Endothelial cell of umbilical vein (primary cell): ENCODE data around the gene KYNU. TPM values are rescaled to one million over a fixed set of nuclear protein-coding genes. Genes with fewer than 3 reads are reported as not detected.

Experiments used
- BruUV-seq: library from RNA; stranded (reverse); fragments of 400-500 nt; replicated peaks from 2 replicates; lab custom pipeline; 2021; lab: Mats Ljungman, UMichigan
- CTCF ChIA-PET: fragments of 300-600, 350-600 bp; sonication (Branson Sonifier 250); formaldehyde crosslinking; loops from one replicate; lab custom pipeline; 2021; ENCODE audit warnings: antibody characterized with exemption, inconsistent platforms; lab: Charles Lee
- POLR2A ChIA-PET: fragments of 300-600, 350-600 bp; sonication (Branson Sonifier 250); formaldehyde crosslinking; loops from one replicate; lab custom pipeline; 2021; ENCODE audit warnings: antibody characterized with exemption, inconsistent platforms; lab: Charles Lee
- DNase-seq: peaks from one replicate; pipeline ENCODE4 v3.0.0-alpha.2; 2011; ENCODE audit warnings: low read depth, low spot score
- FAIRE-seq: peaks from 2 replicates; lab custom pipeline; 2011; peaks lifted over from hg19 to GRCh38; lab: Jason Lieb, UNC
- H2AFZ ChIP-seq: 2 replicates; pipeline ENCODE4 v1.6.0; 2012; ENCODE audit warnings: low read depth, low read length, control low read depth, inconsistent platforms
- H3K27ac ChIP-seq: 2 replicates; pipeline ENCODE4 v1.5.1; 2011; ENCODE audit warnings: low read depth, mild to moderate bottlenecking, control low read depth, low read length, moderate library complexity; ENCODE audit not compliant: insufficient read depth
- H3K27me3 ChIP-seq, 2 experiments: 2 replicates each; pipeline versions ENCODE4 v1.6.0 to v1.6.1; 2011; ENCODE audit warnings: low read length in 2 of 2, mixed read lengths in 1 of 2; ENCODE audit not compliant: control insufficient read depth in 2 of 2, insufficient read depth in 2 of 2
- H3K36me3 ChIP-seq, 2 experiments: 2 replicates in 1 of 2; 3 replicates in 1 of 2; pipeline ENCODE4 v1.5.1; 2011; ENCODE audit warnings: low read length in 2 of 2, mild to moderate bottlenecking in 1 of 2, moderate library complexity in 1 of 2; ENCODE audit not compliant: control insufficient read depth in 2 of 2, insufficient read depth in 2 of 2; ENCODE audit errors: extremely low read depth in 1 of 2
- H3K4me1 ChIP-seq: 3 replicates; pipeline ENCODE4 v1.5.1; 2011; ENCODE audit warnings: mild to moderate bottlenecking, low read length; ENCODE audit not compliant: control insufficient read depth, insufficient read depth; ENCODE audit errors: extremely low read depth
- H3K4me2 ChIP-seq: 2 replicates; pipeline ENCODE4 v1.6.1; 2011; ENCODE audit warnings: low read length, control low read depth, mixed read lengths; ENCODE audit not compliant: insufficient read depth
- H3K4me3 ChIP-seq, 3 experiments: fragments of 200-600 bp in 1 of 3; sonication (generic), shearing (Covaris generic) in 1 of 3; replicated peaks in 1 of 3; 2 replicates each; pipeline ENCODE4 v1.5.1; 2011 to 2016; ENCODE audit warnings: control low read depth in 3 of 3, low read length in 3 of 3, mild to moderate bottlenecking in 2 of 3, inconsistent platforms in 1 of 3, low read depth in 1 of 3, moderate library complexity in 1 of 3; ENCODE audit not compliant: insufficient read depth in 1 of 3
- H3K79me2 ChIP-seq: 2 replicates; pipeline ENCODE4 v1.6.0; 2012; ENCODE audit warnings: low read length, inconsistent platforms; ENCODE audit not compliant: control insufficient read depth, insufficient read depth
- H3K9ac ChIP-seq: replicated peaks from 2 replicates; pipeline ENCODE3; 2011; ENCODE audit warnings: low read length, control low read depth; ENCODE audit not compliant: insufficient read depth; ENCODE audit errors: extremely low read depth
- H3K9me1 ChIP-seq: replicated peaks from 3 replicates; pipeline ENCODE4 v1.6.0; 2011; ENCODE audit warnings: mild to moderate bottlenecking, low read length; ENCODE audit not compliant: control insufficient read depth, insufficient read depth; ENCODE audit errors: extremely low read depth
- H3K9me3 ChIP-seq: replicated peaks from 2 replicates; pipeline ENCODE4 v1.5.1; 2012; ENCODE audit warnings: low read length, inconsistent platforms; ENCODE audit not compliant: control insufficient read depth, insufficient read depth
- H4K20me1 ChIP-seq: replicated peaks from 2 replicates; pipeline ENCODE3; 2011; ENCODE audit warnings: mild to moderate bottlenecking, low read length; ENCODE audit not compliant: control insufficient read depth, insufficient read depth; ENCODE audit errors: extremely low read depth
- CTCF ChIP-seq, 2 donors: IDR thresholded peaks; 1 replicate in 1 of 2; 2 replicates in 1 of 2; pipeline ENCODE4 v1.5.1; 2011; ENCODE audit warnings: low read length in 2 of 2, mild to moderate bottlenecking in 2 of 2, moderate library complexity in 2 of 2, control low read depth in 1 of 2, inconsistent platforms in 1 of 2, low read depth in 1 of 2; ENCODE audit not compliant: insufficient read depth in 1 of 2; ENCODE audit errors: extremely low read depth in 1 of 2
- EZH2 ChIP-seq: IDR thresholded peaks from 2 replicates; pipeline ENCODE4 v1.6.1; 2012; ENCODE audit warnings: borderline replicate concordance, low read depth, mild to moderate bottlenecking, moderate library complexity, low read length, inconsistent platforms; ENCODE audit not compliant: severe bottlenecking
- FOS ChIP-seq: IDR thresholded peaks from 2 replicates; pipeline ENCODE4 v1.6.1; 2011; ENCODE audit warnings: mild to moderate bottlenecking, low read length, moderate library complexity, borderline replicate concordance; ENCODE audit not compliant: insufficient read depth
- GATA2 ChIP-seq: IDR thresholded peaks from 2 replicates; pipeline ENCODE4 v1.7.0; 2011; ENCODE audit warnings: low read depth, mild to moderate bottlenecking, moderate library complexity, mixed read lengths, low read length; ENCODE audit not compliant: insufficient read length, insufficient read depth
- JUN ChIP-seq: IDR thresholded peaks from 2 replicates; pipeline ENCODE4 v1.6.1; 2011; ENCODE audit warnings: borderline replicate concordance, low read depth; ENCODE audit not compliant: insufficient read length, insufficient read depth
- MAX ChIP-seq: IDR thresholded peaks from 2 replicates; pipeline ENCODE4 v1.6.1; 2011; ENCODE audit not compliant: insufficient read depth, insufficient read length
- MYC ChIP-seq: IDR thresholded peaks from one replicate; pipeline ENCODE4 v1.6.1; 2011; ENCODE audit warnings: mild to moderate bottlenecking, low read depth, low read length
- POLR2A ChIP-seq: IDR thresholded peaks from 2 replicates; pipeline ENCODE4 v1.6.1; 2012; ENCODE audit warnings: low read depth, mild to moderate bottlenecking, control low read depth, low read length
- POLR2AphosphoS5 ChIP-seq: IDR thresholded peaks from 2 replicates; pipeline ENCODE4 v1.6.1; 2012; ENCODE audit warnings: low read depth, mild to moderate bottlenecking, control low read depth, low read length, moderate library complexity; ENCODE audit not compliant: insufficient read depth
- dilution Hi-C: fragments of 300-500 bp; cut with MboI; formaldehyde crosslinking; loops from one replicate; pipeline ENCODE4 v1.15.0; 2019; ENCODE audit warnings: low sequenced_read_pairs; ENCODE audit not compliant: extremely low pct_ligation_motif_present
- intact Hi-C: fragments of 100-400 bp; cut with micrococcal nuclease; formaldehyde crosslinking; loops from one replicate; pipeline ENCODE4 v1.10.0; 2022
- polyA plus RNA-seq, 4 experiments: library from polyadenylated mRNA; depleted of rRNA in 3 of 4; stranded (reverse) in 3 of 4; unstranded in 1 of 4; fragments of >200 nt; gene quantifications; 2 replicates each; pipeline versions ENCODE4 v1.2.1 to v1.2.3, GENCODE V29; 2011 to 2012; ENCODE audit warnings: missing spikeins in 1 of 4
- total RNA-seq: library from RNA; stranded (reverse); gene quantifications from 2 replicates; pipeline ENCODE4 v1.2.3, GENCODE V29; 2021

Gene KYNU
- total and polyA plus RNA-seq, 2 donors (not counting 3 experiments of a cell fraction or from before 2014, with no cell fraction given) = 0.04 TPM; not detected in 1

- H3K36me3 ChIP-seq = no peaks in the 10 kb centered on the region
- peak; percentile 76 for FAIRE-seq
- peak; percentile 75 for DNase-seq
- H3K27ac ChIP-seq = peak overlapping the region; percentile 77
- peak overlapping the region in 1 of 3 experiments; percentile 28 for H3K4me3 ChIP-seq
- ChIA-PET POLR2A (interaction anchor here (0.7 kb wide), 1 partner anchor 24 kb away, joined by 3 read pairs; no protein-coding TSS in a partner anchor), CTCF (interaction anchor here (0.8 to 2.1 kb wide), 3 partner anchors 11 to 176 kb away, joined by 3 to 7 read pairs (median 5); no protein-coding TSS in a partner anchor)
- H3K9me1 ChIP-seq = no peaks in the 10 kb centered on the region
- peak overlapping the region; percentile 83 for H2AFZ ChIP-seq
- H3K4me1 ChIP-seq = peaks cover 9% of the 10 kb centered on the region
- TF ChIP-seq FOS = peak; percentile 81
- TF ChIP-seq MYC = no peak
- TF ChIP-seq GATA2 = no peak
- no peak for TF ChIP-seq EZH2
- TF ChIP-seq JUN = peak; percentile 85
- no peak for TF ChIP-seq POLR2AphosphoS5
- TF ChIP-seq MAX = no peak
- TF ChIP-seq POLR2A = no peak
- peaks cover 0 to 2% of the 10 kb centered on the region in 2 experiments for H3K27me3 ChIP-seq
- no peaks in the 10 kb centered on the region for H4K20me1 ChIP-seq
- BruUV-seq = no TSS peak
- H3K4me2 ChIP-seq = peak overlapping the region; percentile 96
- dilution Hi-C loops (no loop called here), intact Hi-C loops (loop anchor here (2.0 kb wide), 2 partner anchors 27 to 49 kb away; no protein-coding TSS in a partner anchor)
- H3K79me2 ChIP-seq = no peaks in the 10 kb centered on the region
- H3K9me3 ChIP-seq = no peaks in the 10 kb centered on the region
- H3K9ac ChIP-seq = peak overlapping the region; percentile 51
Measured at GRCh38 chr2:143083636-143084035, 206.2 kb downstream of the KYNU start.

- ChIA-PET POLR2A (no interaction called here), CTCF (interaction anchor here (0.8 to 2.1 kb wide), 2 partner anchors 11 to 50 kb away, joined by 3 to 7 read pairs; no protein-coding TSS in a partner anchor)
- DNase-seq (peak; percentile 6), FAIRE-seq (no peak)
- H4K20me1 ChIP-seq = no peaks in the 10 kb centered on the region
- intact Hi-C loops = no loop called here
- H3K4me1 ChIP-seq = peaks cover 9% of the 10 kb centered on the region
- H3K27me3 ChIP-seq = peaks cover 0 to 2% of the 10 kb centered on the region in 2 experiments
- no peak for TF ChIP-seq POLR2A
- no peak for TF ChIP-seq MAX
- TF ChIP-seq FOS = no peak
- no peak for TF ChIP-seq GATA2
- TF ChIP-seq MYC = no peak
- TF ChIP-seq JUN = no peak
- TF ChIP-seq POLR2AphosphoS5 = no peak
- no peak for TF ChIP-seq EZH2
- TF ChIP-seq CTCF (IDR thresholded peaks at IDR 0.05; ENCODE audit: extremely low read depth in 1 of 2, insufficient read depth in 1 of 2, low read depth in 1 of 2, low read length in 2 of 2) = no peak
- no peaks in the 10 kb centered on the region for H3K9me1 ChIP-seq
- dilution Hi-C loops = no loop called here
- no peak overlapping the region for H3K4me3 ChIP-seq
- H2AFZ ChIP-seq = peak overlapping the region; percentile 83
- no peak overlapping the region for H3K9ac ChIP-seq
- peak overlapping the region; percentile 77 for H3K27ac ChIP-seq
- no peaks in the 10 kb centered on the region for H3K36me3 ChIP-seq
- H3K9me3 ChIP-seq = no peaks in the 10 kb centered on the region
- BruUV-seq = no TSS peak
- H3K4me2 ChIP-seq = no peak overlapping the region
- H3K79me2 ChIP-seq = no peaks in the 10 kb centered on the region
Measured at GRCh38 chr2:143084462-143084861, 207.0 kb downstream of the KYNU start.
